ENCODE data around the gene APOOL.

GRCh38 chrX:85109235-85109634 is 105.6 kb downstream of the APOOL start:
- TF ChIP-seq ZNF512B (CRISPR knock-in tag; IDR thresholded peaks at IDR 0.05; ENCODE audit: borderline replicate concordance): no peak
- TF ChIP-seq HNRNPK (IDR thresholded peaks at IDR 0.05; ENCODE audit: low read depth, low read length, poor library complexity, severe bottlenecking): no peak
- TF ChIP-seq HNRNPH1 (optimal IDR thresholded peaks at IDR 0.05; ENCODE audit: low read depth, low read length): no peak
- TF ChIP-seq ZSCAN31 (CRISPR knock-in tag; IDR thresholded peaks at IDR 0.05; ENCODE audit: low read depth): no peak
- no peak for TF ChIP-seq RFX5 (IDR thresholded peaks at IDR 0.05; ENCODE audit: low read depth, low read length)
- TF ChIP-seq GABPA (IDR thresholded peaks at IDR 0.05; ENCODE audit: low read depth, low read length): no peak
- TF ChIP-seq GABPA (CRISPR knock-in tag; IDR thresholded peaks at IDR 0.05; ENCODE audit: low read depth): no peak

All from HepG2 (cell line).